Lung (tissue), 12 donors: ENCODE data around the gene PREP. TPM values are rescaled to one million over a fixed set of nuclear protein-coding genes. Genes with fewer than 3 reads are reported as not detected.

Source experiments
- ATAC-seq: fragments of 200-7000 bp; cut with Tn5 transposase; one replicate; pipeline ENCODE4 v1.9.1; 2020; ENCODE audit warnings: moderate number of reproducible peaks; ENCODE audit not compliant: insufficient read depth, low FRiP score
- DNase-seq, 3 donors: peaks; one replicate each; pipeline ENCODE4 v3.0.0-alpha.2; 2013 to 2017
- H3K27ac ChIP-seq, 2 donors: one replicate each; pipeline ENCODE4 v1.5.1; 2013; ENCODE audit warnings: mild to moderate bottlenecking in 2 of 2, moderate library complexity in 2 of 2, control low read depth in 1 of 2, inconsistent platforms in 1 of 2, low read depth in 1 of 2, low read length in 1 of 2
- H3K27me3 ChIP-seq, 3 donors: one replicate each; pipeline ENCODE4 v1.5.1; 2013; ENCODE audit warnings: low read length in 2 of 3; ENCODE audit not compliant: control insufficient read depth in 3 of 3, insufficient read depth in 3 of 3
- H3K36me3 ChIP-seq, 4 donors: one replicate each; pipeline ENCODE4 v1.5.1; 2013; ENCODE audit warnings: low read length in 4 of 4, mild to moderate bottlenecking in 1 of 4, moderate library complexity in 1 of 4; ENCODE audit not compliant: control insufficient read depth in 4 of 4, insufficient read depth in 4 of 4
- H3K4me1 ChIP-seq, 5 donors: one replicate each; pipeline ENCODE4 v1.5.1; 2013; ENCODE audit warnings: low read length in 5 of 5, mild to moderate bottlenecking in 2 of 5, moderate library complexity in 1 of 5; ENCODE audit not compliant: control insufficient read depth in 5 of 5, insufficient read depth in 5 of 5
- H3K4me3 ChIP-seq: one replicate; pipeline ENCODE4 v1.5.1; 2013; ENCODE audit warnings: mild to moderate bottlenecking, control low read depth, moderate library complexity
- H3K9ac ChIP-seq, 2 donors: one replicate each; pipeline ENCODE4 v1.5.1; 2013; ENCODE audit warnings: low read length in 2 of 2, control low read depth in 1 of 2; ENCODE audit not compliant: insufficient read depth in 1 of 2
- H3K9me3 ChIP-seq, 4 donors: one replicate each; pipeline ENCODE4 v1.5.1; 2013; ENCODE audit warnings: low read length in 3 of 4, mild to moderate bottlenecking in 1 of 4, moderate library complexity in 1 of 4; ENCODE audit not compliant: control insufficient read depth in 4 of 4, insufficient read depth in 3 of 4
- CTCF ChIP-seq: IDR thresholded peaks from 2 replicates; pipeline ENCODE4 v1.5.1; 2012; ENCODE audit warnings: mild to moderate bottlenecking; ENCODE audit errors: control extremely low read depth, extremely low read depth
- WGBS, 2 donors: extraction: QIAGEN DNeasy Blood & Tissue Kit; methylation state at CpG; one replicate each; pipeline ENCODE4 v1.1.7; 2013; 5-methylcytosine and 5-hydroxymethylcytosine counted together
- polyA plus RNA-seq, 2 donors: library from polyadenylated mRNA; stranded (reverse); fragments of 200-250 nt; gene quantifications; one replicate each; pipeline ENCODE4 v1.2.1, GENCODE V29; 2013
- total RNA-seq, 2 donors: library from RNA; depleted of rRNA in 1 of 2; stranded (reverse); fragments of >200 nt in 1 of 2; gene quantifications; one replicate each; pipeline ENCODE4 v1.2.1, GENCODE V29; 2014 to 2021
- donor health status: control.
- donor health status: control.
- donor health status: Bipolar disorder and iron deficiency.
- donor health status: healthy.
- donor health status: DM: yes; HTN: yes; CAD: no.

PREP gene
- total and polyA plus RNA-seq, 4 donors, result 20.3 to 31.3 (median 25.1) TPM

- 85 to 93% methylated on average over 2 of the region's 2 CpGs for WGBS, 2 donors
- DNase-seq, result peak in 2 of 3 donors; percentile 15 to 24
- Histone ChIP-seq H3K4me1 (peaks cover 0 to 4% (median 0%) of the 10 kb centered on the region in 5 donors), H3K36me3 (peaks cover 0 to 5% (median 2%) of the 10 kb centered on the region in 4 donors), H3K4me3 (no peak overlapping the region), H3K27me3 (no peaks in the 10 kb centered on the region), H3K27ac (peak overlapping the region in 1 of 2 donors; percentile 21), H3K9me3 (no peaks in the 10 kb centered on the region), H3K9ac (no peak overlapping the region)
- no peak for ATAC-seq
- no peak for TF ChIP-seq CTCF
Observed at GRCh38 chr6:105336986-105337385, 65.9 kb downstream of the PREP start.

- H3K9ac ChIP-seq, result no peak overlapping the region
- peaks cover 8 to 19% (median 10%) of the 10 kb centered on the region in 4 donors for H3K36me3 ChIP-seq
- TF ChIP-seq CTCF, result no peak
- WGBS, 2 donors, result 97 to 98% methylated on average over 4 of the region's 4 CpGs
- DNase-seq, result no peak
- no peaks in the 10 kb centered on the region for H3K27me3 ChIP-seq
- H3K4me3 ChIP-seq, result no peak overlapping the region
- H3K27ac ChIP-seq, result no peak overlapping the region
- H3K9me3 ChIP-seq, result no peaks in the 10 kb centered on the region
- H3K4me1 ChIP-seq, result peaks cover 0 to 5% (median 0%) of the 10 kb centered on the region in 5 donors
- ATAC-seq, result no peak
Observed at GRCh38 chr6:105332576-105332975, 70.3 kb downstream of the PREP start.

- Histone ChIP-seq H3K27me3 (no peaks in the 10 kb centered on the region), H3K4me3 (no peak overlapping the region), H3K4me1 (peaks cover 0 to 7% (median 0%) of the 10 kb centered on the region in 5 donors), H3K9me3 (no peaks in the 10 kb centered on the region), H3K9ac (no peak overlapping the region), H3K36me3 (peaks cover 8 to 21% (median 11%) of the 10 kb centered on the region in 4 donors), H3K27ac (no peak overlapping the region)
- TF ChIP-seq CTCF, result no peak
- 85 to 90% methylated on average over 4 of the region's 4 CpGs for WGBS, 2 donors
- DNase-seq (no peak), ATAC-seq (peak; percentile 58)
Observed at GRCh38 chr6:105331927-105332326, 71.0 kb downstream of the PREP start.

GRCh38 chr6:105330913-105331312 is 72.0 kb downstream of the PREP start:
- no peaks in the 10 kb centered on the region for H3K27me3 ChIP-seq
- H3K4me3 ChIP-seq, result no peak overlapping the region
- H3K4me1 ChIP-seq, result peaks cover 0 to 7% (median 0%) of the 10 kb centered on the region in 5 donors
- peaks cover 8 to 20% (median 11%) of the 10 kb centered on the region in 4 donors for H3K36me3 ChIP-seq
- DNase-seq (no peak), ATAC-seq (no peak)
- no peaks in the 10 kb centered on the region for H3K9me3 ChIP-seq
- no peak for TF ChIP-seq CTCF
- H3K9ac ChIP-seq, result no peak overlapping the region
- H3K27ac ChIP-seq, result no peak overlapping the region
- 93 to 100% methylated on average over 2 of the region's 2 CpGs for WGBS, 2 donors
